Measurements from ENCODE around the gene BAIAP3.

DNA sequence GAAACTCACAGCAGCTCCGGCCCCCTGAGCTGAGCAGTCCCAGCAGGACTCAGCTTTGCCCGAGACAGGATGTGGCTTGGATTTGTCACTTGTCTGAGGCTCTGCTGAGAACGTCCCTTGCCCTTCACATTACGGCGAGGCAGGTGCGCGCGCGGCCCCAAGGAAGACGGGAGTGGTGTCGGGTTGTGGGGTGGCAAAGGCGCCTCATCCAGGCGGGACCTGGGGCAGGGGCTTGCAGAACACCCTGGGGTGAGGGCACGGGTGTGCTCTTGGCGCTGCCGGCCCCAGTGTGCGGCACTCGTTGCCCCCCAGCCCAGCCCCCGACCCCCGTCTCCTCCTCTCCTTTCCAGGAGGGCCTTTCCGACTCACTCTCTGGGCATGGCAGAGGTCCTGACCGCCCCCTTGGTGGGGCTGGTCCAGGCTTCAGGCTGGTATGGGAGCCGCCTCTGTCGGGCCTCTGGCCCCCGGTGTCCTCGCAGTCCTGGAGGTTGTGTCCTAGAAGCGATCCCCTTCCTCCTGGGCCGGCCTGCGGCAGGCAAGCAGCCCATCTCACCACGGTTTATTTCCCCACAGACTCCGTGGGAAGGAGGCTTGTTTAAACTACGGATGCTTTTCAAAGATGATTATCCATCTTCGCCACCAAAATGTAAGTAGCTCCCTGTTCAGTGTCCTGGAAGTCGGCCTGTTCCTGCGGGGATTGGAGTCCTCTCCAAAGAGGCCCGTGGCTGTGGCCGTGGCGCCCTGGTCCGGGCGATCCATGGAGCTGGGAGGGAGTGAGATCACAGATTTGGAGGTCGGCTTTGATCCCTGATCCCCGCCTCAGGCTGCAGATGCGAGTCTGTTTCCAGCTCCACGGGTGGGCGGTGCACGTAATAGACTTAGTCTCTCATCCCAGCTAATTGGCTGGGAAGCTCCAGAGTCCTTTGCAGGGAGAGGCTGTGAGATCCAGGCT, 18.1 kb upstream of the BAIAP3 start:
- TF ChIP-seq, protein P1, sequence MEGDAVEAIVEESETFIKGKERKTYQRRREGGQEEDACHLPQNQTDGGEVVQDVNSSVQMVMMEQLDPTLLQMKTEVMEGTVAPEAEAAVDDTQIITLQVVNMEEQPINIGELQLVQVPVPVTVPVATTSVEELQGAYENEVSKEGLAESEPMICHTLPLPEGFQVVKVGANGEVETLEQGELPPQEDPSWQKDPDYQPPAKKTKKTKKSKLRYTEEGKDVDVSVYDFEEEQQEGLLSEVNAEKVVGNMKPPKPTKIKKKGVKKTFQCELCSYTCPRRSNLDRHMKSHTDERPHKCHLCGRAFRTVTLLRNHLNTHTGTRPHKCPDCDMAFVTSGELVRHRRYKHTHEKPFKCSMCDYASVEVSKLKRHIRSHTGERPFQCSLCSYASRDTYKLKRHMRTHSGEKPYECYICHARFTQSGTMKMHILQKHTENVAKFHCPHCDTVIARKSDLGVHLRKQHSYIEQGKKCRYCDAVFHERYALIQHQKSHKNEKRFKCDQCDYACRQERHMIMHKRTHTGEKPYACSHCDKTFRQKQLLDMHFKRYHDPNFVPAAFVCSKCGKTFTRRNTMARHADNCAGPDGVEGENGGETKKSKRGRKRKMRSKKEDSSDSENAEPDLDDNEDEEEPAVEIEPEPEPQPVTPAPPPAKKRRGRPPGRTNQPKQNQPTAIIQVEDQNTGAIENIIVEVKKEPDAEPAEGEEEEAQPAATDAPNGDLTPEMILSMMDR (IDR thresholded peaks at IDR 0.05; ENCODE audit: borderline replicate concordance, extremely low read depth, low read length, poor library complexity, severe bottlenecking): no peak
- TF ChIP-seq EZH2 (IDR thresholded peaks at IDR 0.05; ENCODE audit: borderline replicate concordance, low read depth, low read length, severe bottlenecking): no peak
